Measurements from ENCODE around the gene TBL3. TPM values are rescaled to one million over a fixed set of nuclear protein-coding genes. Genes with fewer than 3 reads are reported as not detected.

Gene TBL3
- polyA plus RNA-seq, 1 donor from 2014 or later: 21.4 TPM

GRCh38 chr16:2005646-2006045, 33.8 kb downstream of the TBL3 start:
- no peak for TF ChIP-seq SMC3 (conservative IDR thresholded peaks at IDR 0.05; ENCODE audit: poor library complexity)
- TF ChIP-seq POLR2AphosphoS5 (IDR thresholded peaks at IDR 0.05): no peak
- Histone ChIP-seq H3K9me3 (ENCODE audit: low read length) (no peaks in the 10 kb centered on the region), H3K9ac (ENCODE audit: low read length) (no peak overlapping the region), H2AFZ (ENCODE audit: low read depth, low read length) (no peak overlapping the region), H3F3A (ENCODE audit: insufficient read depth, low read length, poor library complexity, severe bottlenecking) (no peaks in the 10 kb centered on the region), H4K20me1 (ENCODE audit: insufficient read depth) (peaks cover 5% of the 10 kb centered on the region), H3K27ac (ENCODE audit: low read length) (no peak overlapping the region), H3K9me2 (ENCODE audit: insufficient read depth, low read length) (no peaks in the 10 kb centered on the region), H3K4me3 (ENCODE audit: low read length) (no peak overlapping the region), H3K27me3 (ENCODE audit: insufficient read depth, low read depth, low read length) (no peaks in the 10 kb centered on the region), H3K4me2 (ENCODE audit: low read length) (no peak overlapping the region), H3K36me3 (ENCODE audit: insufficient read depth, low read length) (no peaks in the 10 kb centered on the region), H3K79me2 (replicated peaks; ENCODE audit: insufficient read depth, low read length) (peaks cover 46% of the 10 kb centered on the region)

GRCh38 chr16:2006317-2006716, 34.5 kb downstream of the TBL3 start:
- H3K4me3 ChIP-seq (ENCODE audit: low read length): no peak overlapping the region
- no peaks in the 10 kb centered on the region for H3F3A ChIP-seq (ENCODE audit: insufficient read depth, low read length, poor library complexity, severe bottlenecking)
- no peaks in the 10 kb centered on the region for H3K9me2 ChIP-seq (ENCODE audit: insufficient read depth, low read length)
- peaks cover 46% of the 10 kb centered on the region for H3K79me2 ChIP-seq (replicated peaks; ENCODE audit: insufficient read depth, low read length)
- H2AFZ ChIP-seq (ENCODE audit: low read depth, low read length): no peak overlapping the region
- no peaks in the 10 kb centered on the region for H3K36me3 ChIP-seq (ENCODE audit: insufficient read depth, low read length)
- no peak overlapping the region for H3K27ac ChIP-seq (ENCODE audit: low read length)
- no peak overlapping the region for H3K4me2 ChIP-seq (ENCODE audit: low read length)
- no peaks in the 10 kb centered on the region for H3K27me3 ChIP-seq (ENCODE audit: insufficient read depth, low read depth, low read length)
- H3K9me3 ChIP-seq (ENCODE audit: low read length): no peaks in the 10 kb centered on the region
- peaks cover 5% of the 10 kb centered on the region for H4K20me1 ChIP-seq (ENCODE audit: insufficient read depth)
- TF ChIP-seq POLR2AphosphoS5 (IDR thresholded peaks at IDR 0.05) (no peak), EP300 (conservative IDR thresholded peaks at IDR 0.05; ENCODE audit: poor library complexity, severe bottlenecking) (no peak), RAD21 (conservative IDR thresholded peaks at IDR 0.05) (no peak), CTCF (IDR thresholded peaks at IDR 0.05; ENCODE audit: poor library complexity, severe bottlenecking) (no peak), SMC3 (conservative IDR thresholded peaks at IDR 0.05; ENCODE audit: poor library complexity) (no peak), MXI1 (conservative IDR thresholded peaks at IDR 0.05; ENCODE audit: poor library complexity, severe bottlenecking) (no peak), EZH2 (IDR thresholded peaks at IDR 0.05; ENCODE audit: borderline replicate concordance, insufficient read depth, low read length, poor library complexity, severe bottlenecking) (no peak), REST (IDR thresholded peaks at IDR 0.05; ENCODE audit: borderline replicate concordance) (no peak), TAF1 (IDR thresholded peaks at IDR 0.05; ENCODE audit: low read depth) (no peak)
- H3K9ac ChIP-seq (ENCODE audit: low read length): no peak overlapping the region

Measured in neural cell (in vitro differentiated cells).